ENCODE data around the gene ELSPBP1. TPM values are rescaled to one million over a fixed set of nuclear protein-coding genes. Genes with fewer than 3 reads are reported as not detected.

ELSPBP1 gene
- polyA plus RNA-seq, 1 experiment: not detected

GRCh38 chr19:48053856-48054255, 59.4 kb downstream of the ELSPBP1 start:
- ChIA-PET CTCF (no interaction called here), POLR2A (no interaction called here)
- no peak overlapping the region for H3K4me3 ChIP-seq (ENCODE audit: low read depth, low read length)
- DNase-seq (ENCODE audit: low read depth, low spot score): no peak
- H3K9me3 ChIP-seq (ENCODE audit: control insufficient read depth, insufficient read depth, low read length): peaks cover 5% of the 10 kb centered on the region; the same call in 1 of the 2 replicates
- no peak overlapping the region for H3K27ac ChIP-seq (ENCODE audit: low read depth, low read length)
- TF ChIP-seq CTCF (IDR thresholded peaks at IDR 0.05; ENCODE audit: low read depth, low read length): no peak
- H3K27me3 ChIP-seq (ENCODE audit: control insufficient read depth, insufficient read depth, low read length): peaks cover 5% of the 10 kb centered on the region

DNA sequence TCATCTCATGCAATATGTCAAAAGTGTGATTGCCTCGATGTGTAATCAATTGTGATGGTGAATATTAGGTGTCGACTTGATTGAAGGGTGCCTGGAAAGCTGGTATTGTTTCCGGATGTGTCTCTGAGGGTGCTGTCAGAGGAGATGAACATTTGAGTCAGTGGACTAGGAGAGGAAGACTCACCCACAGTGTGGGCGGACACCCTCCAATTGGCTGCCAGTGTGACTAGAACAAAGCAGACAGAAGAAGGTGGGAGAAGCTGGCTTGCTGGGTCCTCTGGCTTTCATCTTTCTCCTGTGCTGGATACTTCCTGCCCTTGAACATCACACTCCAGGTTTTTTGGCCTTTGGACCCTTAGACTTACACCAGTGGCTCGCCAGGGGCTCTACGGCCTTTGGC, 64.9 kb downstream of the ELSPBP1 start:
- peaks cover 6% of the 10 kb centered on the region for H3K27me3 ChIP-seq (ENCODE audit: control insufficient read depth, insufficient read depth, low read length)
- ChIA-PET POLR2A (no interaction called here), CTCF (no interaction called here)
- no peak for TF ChIP-seq CTCF (IDR thresholded peaks at IDR 0.05; ENCODE audit: low read depth, low read length)
- no peak for DNase-seq (ENCODE audit: low read depth, low spot score)
- H3K9me3 ChIP-seq (ENCODE audit: control insufficient read depth, insufficient read depth, low read length): no peaks in the 10 kb centered on the region
- no peak overlapping the region for H3K27ac ChIP-seq (ENCODE audit: low read depth, low read length)
- no peak overlapping the region for H3K4me3 ChIP-seq (ENCODE audit: low read depth, low read length)

DNA sequence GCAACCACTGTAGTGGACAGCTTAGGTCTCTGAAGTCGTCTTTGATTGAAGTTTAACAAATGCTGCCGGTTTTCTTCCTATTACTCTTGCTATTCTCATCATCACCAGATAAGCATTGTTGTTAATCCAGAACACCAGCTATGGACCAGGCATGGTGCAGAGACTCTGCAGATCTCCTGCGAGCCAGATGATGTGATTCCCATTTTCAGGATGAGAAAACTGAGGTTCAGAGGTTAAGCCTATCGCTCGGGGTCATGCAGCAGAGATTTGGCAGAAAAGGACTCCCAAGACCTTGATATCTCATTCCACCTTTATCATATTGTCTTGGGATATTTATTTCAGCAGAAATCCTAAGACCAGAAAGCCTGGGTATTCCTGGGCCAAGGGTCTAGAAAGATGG, 65.9 kb downstream of the ELSPBP1 start:
- no peak for TF ChIP-seq CTCF (IDR thresholded peaks at IDR 0.05; ENCODE audit: low read depth, low read length)
- POLR2A ChIA-PET: no interaction called here
- no peak overlapping the region for H3K4me3 ChIP-seq (ENCODE audit: low read depth, low read length)
- no peaks in the 10 kb centered on the region for H3K9me3 ChIP-seq (ENCODE audit: control insufficient read depth, insufficient read depth, low read length)
- no peak overlapping the region for H3K27ac ChIP-seq (ENCODE audit: low read depth, low read length)
- CTCF ChIA-PET: no interaction called here
- H3K27me3 ChIP-seq (ENCODE audit: control insufficient read depth, insufficient read depth, low read length): peaks cover 2% of the 10 kb centered on the region
- no peak for DNase-seq (ENCODE audit: low read depth, low spot score)

GRCh38 chr19:48061401-48062344, 67.2 kb downstream of the ELSPBP1 start:
- POLR2A ChIA-PET: no interaction called here
- DNase-seq (ENCODE audit: low read depth, low spot score): no peak
- H3K27me3 ChIP-seq (ENCODE audit: control insufficient read depth, insufficient read depth, low read length): peaks cover 2% of the 10 kb centered on the region
- H3K27ac ChIP-seq (ENCODE audit: low read depth, low read length): no peak overlapping the region
- TF ChIP-seq CTCF (IDR thresholded peaks at IDR 0.05; ENCODE audit: low read depth, low read length): no peak
- CTCF ChIA-PET: no interaction called here
- no peak overlapping the region for H3K4me3 ChIP-seq (ENCODE audit: low read depth, low read length)
- no peaks in the 10 kb centered on the region for H3K9me3 ChIP-seq (ENCODE audit: control insufficient read depth, insufficient read depth, low read length)

- H3K9me3 ChIP-seq (ENCODE audit: control insufficient read depth, insufficient read depth, low read length): no peaks in the 10 kb centered on the region
- CTCF ChIA-PET: no interaction called here
- H3K27me3 ChIP-seq (ENCODE audit: control insufficient read depth, insufficient read depth, low read length): peaks cover 2% of the 10 kb centered on the region
- H3K27ac ChIP-seq (ENCODE audit: low read depth, low read length): no peak overlapping the region
- H3K4me3 ChIP-seq (ENCODE audit: low read depth, low read length): no peak overlapping the region
- TF ChIP-seq CTCF (IDR thresholded peaks at IDR 0.05; ENCODE audit: low read depth, low read length): no peak
- POLR2A ChIA-PET: no interaction called here
- DNase-seq (ENCODE audit: low read depth, low spot score): no peak
Observed at GRCh38 chr19:48064509-48064908, 70.1 kb downstream of the ELSPBP1 start.
